Non-pigmented ciliary epithelial cell (primary cell): ENCODE data around the gene BAG2.

Experiments
- DNase-seq: peaks from one replicate; pipeline ENCODE4 v3.0.0-alpha.2; 2010; ENCODE audit warnings: low read depth

Gene BAG2

DNA sequence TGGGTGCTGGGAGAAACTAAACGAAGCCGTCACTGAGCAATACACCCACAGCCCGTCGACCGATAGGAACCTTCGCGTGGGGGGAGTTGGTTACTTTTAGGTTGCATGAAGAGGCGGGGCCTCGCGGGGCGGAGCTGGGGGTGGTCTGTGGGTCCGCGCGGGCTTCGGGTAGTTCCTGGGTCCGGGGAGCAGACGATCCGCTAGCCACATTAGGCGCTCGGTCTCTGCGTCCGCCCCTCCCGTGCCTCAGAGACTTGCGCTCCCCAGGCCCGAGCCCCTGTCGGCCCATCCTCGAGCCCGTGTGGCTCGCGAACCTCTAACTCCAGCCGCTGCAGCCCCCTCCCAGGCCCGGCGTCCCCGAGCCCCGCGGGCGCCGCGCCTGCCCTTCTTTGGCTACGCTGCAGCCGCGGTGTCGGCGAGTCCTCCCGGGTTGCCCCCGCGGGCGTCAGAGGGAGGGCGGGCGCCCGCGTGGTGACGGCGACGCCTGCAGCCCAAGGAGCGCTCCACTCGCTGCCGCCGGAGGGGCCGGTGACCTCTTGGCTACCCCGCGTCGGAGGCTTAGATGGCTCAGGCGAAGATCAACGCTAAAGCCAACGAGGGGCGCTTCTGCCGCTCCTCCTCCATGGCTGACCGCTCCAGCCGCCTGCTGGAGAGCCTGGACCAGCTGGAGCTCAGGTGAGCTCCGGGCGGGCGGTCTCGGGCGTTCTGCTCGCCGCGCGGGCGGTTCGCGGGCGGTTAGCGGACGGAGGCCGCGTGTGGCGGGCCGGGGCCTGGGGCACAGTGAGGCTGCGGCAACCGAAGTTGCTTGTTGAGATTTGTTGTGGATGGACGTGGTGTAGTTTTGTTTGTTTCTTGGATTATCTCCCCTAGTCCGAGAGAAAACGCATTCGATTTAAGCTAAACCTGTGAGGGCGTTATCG is at the start of gene BAG2:
BAG2 (plus strand) TSS at position 191 of the 920 bp plus-strand sequence; CDS start at position 563, 372 bp downstream.
- peak; percentile 78 for DNase-seq

DNA sequence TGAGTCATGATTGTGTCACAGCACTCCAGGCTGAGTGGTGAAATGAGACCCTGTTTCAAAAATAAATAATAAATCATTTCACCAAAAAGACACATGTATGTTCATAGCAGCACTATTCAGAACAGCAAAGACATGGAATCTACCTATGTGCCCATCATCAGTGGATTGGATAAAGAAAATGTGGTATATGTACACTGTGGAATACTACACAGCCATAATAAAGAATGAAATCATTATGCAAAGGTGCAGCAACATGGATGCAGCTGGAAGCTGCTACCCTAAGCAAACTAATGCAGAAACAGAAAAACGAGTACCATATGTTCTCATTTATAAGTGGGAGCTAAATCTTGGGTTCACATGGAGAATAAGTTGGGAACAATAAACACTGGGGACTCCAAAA is 49.0 kb upstream of the BAG2 start:
- DNase-seq: no peak

DNA sequence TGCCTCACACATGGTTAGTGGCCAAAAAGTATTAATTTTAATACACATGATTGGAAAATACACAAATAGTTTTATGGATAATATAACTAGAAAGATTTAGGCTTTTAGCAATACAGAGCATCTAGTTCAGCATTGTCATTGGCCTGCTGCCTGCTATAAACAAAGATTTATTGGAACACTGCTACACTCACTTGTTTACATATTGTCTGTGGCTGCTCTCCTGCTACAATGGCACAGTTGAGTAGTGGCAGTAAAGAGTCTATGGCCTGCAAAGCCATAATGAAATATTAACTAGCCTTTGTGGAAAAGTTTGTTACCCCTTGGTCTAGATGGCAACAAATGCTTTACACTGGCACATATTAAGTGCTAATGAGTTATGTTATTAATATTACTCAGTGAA is 44.4 kb upstream of the BAG2 start:
- no peak for DNase-seq

DNA sequence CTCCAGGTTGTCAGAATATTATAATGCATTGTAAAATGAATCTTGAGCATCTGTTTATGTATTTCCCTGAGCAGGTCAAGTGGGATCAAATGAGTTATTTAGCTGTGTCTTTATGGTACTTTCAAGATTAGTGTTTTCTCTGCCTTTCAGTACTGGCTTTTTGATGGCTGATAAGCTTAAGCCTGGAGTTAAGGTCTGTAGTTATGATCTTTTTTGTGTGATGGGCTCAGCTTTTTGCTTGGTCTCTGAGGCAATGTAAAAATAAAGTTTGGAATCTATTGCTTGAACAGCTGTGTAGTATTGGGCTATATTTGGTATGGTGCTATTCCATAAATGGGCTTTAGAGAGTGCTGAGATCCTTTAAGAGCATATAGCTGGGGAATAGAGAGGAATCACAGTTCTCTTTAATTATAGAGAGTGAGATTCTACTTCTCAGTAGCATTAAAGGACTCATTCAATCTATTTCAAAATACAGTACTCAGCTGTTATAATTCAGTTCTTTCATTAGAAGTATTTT is 41.4 kb upstream of the BAG2 start:
- no peak for DNase-seq

DNA sequence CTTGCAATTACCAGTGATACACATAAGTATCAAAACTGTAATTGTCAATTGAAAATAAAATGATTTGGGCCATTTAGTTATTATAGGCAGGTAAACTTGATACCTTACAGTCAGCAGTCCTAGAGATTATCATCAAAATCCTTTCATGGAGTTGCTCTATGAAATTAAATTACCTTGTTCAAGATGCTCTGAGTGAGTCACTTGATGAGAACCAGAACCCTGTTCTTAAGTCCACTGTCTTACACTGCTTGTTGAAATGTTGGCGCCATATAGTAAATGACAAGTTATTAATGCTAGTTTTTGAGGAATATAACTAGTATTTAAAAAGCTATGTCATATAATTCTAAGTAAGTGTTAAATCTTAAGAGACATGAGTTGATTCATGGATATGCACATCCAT is 37.2 kb upstream of the BAG2 start:
- no peak for DNase-seq

DNA sequence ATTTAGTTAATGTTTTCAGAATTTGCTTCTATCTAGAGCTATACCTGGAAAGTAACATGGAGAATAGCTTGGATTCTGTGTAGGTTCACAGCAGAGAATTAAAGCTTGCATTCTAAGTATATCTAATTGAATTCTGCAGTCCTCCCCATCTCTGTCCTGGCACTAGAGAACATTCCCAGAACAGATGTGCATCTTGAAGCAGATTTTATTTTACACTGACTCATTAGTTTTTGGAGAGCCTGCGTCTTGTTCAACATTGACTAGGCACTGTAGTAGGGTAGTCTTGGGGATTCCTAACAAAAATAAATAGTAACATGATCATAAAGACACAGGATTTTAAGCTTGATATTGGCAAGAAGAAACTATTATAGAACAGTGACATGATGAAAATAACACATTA is 36.2 kb upstream of the BAG2 start:
- no peak for DNase-seq

DNA sequence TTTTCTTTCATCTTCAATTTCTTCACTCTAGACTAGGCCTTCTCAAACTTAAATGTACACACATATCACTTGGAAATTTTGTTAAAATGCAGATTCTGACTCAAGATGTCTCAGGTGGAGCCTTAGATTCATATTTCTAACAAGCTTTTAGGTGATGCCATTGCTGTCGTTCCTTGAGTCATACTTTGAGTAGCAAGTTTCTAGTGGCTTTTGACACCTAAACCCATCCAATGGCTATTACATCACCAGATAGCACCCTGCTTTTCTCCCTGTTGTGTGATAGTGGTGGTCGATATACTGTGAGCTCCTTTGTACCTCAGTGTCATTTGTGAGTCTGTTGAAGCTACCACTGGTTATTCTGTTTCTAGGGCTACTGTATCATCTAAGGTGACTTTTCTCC is 34.8 kb upstream of the BAG2 start:
- DNase-seq: no peak

DNA sequence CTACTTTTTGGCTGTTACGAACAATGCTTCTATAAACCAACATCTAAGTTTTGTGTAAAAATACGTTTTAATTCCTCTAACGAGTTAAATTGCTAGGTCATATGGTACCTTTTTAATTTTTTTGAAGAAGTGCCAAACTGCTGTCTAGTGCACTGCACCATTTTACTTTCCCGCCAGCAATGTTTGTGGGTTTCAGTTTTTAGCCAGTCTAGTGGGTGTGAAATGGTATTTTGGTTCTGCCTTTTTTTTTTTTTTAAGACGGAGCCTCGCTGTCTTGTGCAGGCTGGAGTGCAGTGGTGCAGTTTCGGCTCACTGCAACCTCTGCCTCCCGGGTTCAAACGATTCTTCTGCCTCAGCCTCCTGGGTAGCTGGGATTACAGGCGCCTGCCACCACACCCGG is 34.1 kb upstream of the BAG2 start:
- no peak for DNase-seq

DNA sequence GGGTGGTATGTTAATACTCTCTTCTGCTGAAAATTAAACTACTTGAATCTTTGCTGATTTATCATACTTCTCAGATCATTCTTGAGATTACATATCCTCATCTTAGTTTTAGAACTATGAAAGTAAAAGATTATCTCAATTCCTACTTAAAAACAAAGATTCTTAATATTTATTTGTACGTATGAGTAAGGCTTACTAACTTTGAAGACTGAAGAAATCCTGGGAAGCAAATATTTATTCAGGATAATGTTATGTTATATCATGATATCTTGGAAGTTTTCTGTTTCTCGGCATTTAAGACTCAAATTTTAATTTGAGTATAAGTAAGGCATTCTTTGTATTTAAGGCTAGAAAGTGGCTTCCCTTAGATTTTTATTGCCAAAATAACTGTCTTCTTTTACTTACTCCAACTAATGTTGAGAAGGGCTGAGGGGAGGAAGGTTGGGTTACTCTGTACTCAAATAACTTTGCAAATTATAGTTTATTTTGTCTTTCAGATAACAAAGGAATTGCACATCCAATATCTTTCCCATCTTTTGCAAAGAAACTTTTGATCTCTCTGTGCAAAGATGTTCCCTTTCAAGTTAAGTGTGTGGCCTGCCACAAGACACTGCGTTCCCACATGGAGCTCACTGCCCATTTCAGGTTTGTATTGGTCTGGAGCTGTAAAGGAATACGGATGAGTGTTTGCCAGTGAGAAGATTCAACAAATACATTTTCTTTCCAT is 30.5 kb upstream of the BAG2 start:
- no peak for DNase-seq

DNA sequence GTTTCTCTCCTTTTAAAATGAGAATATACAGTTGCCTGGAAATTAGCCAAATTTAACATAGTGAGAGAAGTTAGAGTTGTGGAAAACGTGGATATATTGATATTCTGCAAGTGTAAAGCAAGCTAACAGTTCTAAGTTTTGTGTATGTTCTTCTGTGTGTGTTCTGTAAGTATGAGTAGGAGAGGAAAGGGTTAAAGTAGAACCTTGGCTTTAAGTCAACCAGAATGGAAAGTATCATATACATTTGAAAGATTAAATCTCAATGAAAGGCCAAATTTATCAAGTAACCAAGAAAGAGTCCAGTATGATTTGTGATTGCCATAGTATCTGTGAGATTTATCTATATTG is 30.0 kb upstream of the BAG2 start:
- no peak for DNase-seq

DNA sequence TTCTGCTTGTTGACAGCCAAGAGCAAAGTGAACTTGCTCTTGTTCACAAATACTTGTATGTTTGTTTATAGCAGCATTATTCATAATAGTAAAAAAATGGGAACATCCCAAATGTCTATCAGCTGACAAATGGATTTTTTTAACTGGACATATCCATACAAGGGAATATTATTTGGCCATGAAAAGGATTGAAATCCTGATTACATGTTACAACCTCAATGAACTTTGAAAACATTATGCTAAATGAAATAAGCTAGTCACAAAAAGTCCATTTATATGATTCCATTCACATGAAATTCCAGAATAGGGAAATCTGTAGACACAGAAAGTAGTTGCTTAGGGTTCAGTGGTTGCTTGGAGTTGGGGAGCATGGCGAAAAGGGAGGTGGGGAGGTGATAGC is 28.4 kb upstream of the BAG2 start:
- no peak for DNase-seq

DNA sequence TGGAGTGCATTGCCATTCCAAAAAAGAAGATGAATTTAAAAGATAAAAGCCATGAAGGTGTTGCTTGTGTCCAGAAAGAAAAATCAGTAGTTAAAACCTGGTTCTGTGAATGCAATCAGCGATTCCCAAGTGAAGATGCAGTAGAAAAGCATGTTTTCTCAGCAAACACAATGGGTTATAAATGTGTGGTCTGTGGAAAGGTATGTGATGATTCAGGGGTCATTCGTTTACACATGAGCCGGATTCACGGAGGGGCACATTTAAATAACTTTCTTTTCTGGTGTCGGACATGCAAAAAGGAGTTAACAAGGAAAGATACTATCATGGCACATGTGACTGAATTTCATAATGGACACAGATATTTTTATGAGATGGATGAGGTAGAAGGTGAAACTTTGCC is 24.7 kb upstream of the BAG2 start:
- DNase-seq: no peak

DNA sequence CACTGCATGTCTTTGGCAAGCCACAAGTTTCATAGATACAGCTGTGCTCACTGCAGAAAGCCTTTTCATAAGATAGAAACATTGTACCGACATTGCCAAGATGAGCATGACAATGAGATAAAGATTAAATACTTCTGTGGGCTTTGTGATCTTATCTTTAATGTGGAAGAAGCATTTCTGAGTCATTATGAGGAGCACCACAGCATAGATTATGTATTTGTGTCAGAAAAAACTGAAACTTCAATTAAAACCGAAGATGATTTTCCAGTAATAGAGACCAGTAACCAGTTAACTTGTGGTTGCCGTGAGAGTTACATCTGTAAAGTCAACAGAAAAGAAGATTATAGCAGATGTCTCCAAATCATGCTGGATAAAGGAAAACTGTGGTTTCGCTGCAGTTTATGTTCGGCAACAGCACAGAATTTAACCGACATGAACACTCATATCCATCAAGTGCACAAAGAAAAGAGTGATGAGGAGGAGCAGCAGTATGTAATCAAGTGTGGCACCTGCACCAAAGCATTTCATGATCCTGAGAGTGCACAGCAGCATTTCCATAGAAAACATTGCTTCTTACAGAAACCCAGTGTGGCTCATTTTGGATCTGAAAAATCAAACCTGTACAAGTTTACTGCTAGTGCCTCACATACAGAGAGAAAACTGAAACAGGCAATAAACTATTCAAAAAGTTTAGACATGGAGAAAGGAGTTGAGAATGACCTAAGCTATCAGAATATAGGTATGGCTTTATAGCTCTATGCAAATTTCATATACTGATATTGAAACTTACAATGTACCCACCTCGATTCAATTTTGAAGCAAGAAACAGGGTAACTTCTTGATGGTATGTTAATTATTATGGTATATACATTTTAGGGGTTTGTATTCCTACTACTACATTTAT is 23.9 kb upstream of the BAG2 start:
- DNase-seq: no peak

DNA sequence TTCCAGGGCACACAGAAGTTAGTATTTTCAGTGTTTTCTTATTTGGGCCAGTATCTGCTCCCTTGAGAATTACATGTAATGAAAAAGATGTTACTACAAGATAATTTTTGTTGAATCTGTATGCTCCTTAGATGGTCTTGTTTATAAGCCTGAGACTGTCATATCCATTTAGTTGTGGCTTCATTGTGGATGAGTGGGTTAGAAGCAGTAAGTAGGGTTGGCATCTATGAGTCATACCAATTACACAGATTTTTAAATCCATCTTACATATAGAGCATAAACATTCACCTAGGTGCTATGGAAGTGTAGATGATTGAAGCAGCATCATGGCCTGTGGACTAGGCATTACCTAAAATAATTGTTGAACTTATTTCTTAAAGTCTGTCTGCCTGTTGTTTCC is 13.5 kb upstream of the BAG2 start:
- DNase-seq: no peak

DNA sequence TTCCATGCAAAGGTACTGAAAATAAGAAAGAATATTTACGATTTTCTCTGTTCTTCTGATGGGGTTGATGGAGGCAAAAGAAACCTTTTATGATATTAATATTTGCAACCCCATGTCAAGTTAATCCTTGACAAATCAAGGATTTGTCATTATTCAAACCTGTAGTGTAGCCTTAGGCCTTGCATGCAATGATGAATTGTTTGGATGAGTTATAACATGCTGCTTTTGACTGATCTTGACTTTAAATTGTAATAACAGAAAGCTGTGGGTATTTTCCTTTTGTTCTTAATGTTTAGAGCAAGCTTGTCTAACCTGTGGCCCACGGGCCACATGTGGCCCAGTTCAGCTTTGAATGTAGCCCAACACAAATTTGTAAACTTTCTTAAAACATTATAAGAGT is 13.0 kb upstream of the BAG2 start:
- no peak for DNase-seq

DNA sequence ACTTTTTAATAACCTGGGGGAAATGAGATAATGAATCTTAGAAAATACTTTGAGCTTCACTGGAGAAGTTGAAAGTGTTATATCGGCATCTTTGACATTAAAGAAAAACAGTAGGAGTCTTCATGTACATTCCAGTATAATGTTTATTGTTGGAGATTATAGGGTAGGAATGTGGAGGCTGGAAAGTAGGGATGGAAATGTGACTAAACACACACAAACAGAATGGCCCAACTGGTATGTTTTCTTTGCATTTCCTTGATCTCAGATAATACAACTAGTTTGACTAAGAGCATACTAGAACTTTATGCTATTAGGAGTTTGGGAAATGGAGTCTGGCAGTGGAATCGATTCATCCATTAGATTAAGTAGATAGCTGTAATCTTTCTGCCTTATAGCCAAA is 10.1 kb upstream of the BAG2 start:
- no peak for DNase-seq

DNA sequence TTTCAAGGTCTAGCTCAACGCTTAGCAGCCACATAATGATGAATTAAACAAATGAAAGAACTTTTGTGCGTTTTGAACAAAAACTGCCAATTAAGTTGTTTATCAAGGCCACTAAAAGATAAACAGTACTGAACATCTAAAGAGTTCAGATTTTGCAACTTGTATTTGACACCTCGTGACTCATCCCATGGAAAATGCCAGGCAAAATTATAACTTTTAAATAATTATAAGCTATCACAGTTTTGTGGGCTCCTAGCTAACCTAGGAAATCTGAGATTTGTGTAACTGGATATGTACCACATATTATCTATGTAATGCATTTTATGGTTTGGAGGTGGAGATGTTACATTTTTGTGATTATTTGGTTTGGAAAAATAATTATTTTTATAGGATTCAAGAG is 9.6 kb upstream of the BAG2 start:
- no peak for DNase-seq

DNA sequence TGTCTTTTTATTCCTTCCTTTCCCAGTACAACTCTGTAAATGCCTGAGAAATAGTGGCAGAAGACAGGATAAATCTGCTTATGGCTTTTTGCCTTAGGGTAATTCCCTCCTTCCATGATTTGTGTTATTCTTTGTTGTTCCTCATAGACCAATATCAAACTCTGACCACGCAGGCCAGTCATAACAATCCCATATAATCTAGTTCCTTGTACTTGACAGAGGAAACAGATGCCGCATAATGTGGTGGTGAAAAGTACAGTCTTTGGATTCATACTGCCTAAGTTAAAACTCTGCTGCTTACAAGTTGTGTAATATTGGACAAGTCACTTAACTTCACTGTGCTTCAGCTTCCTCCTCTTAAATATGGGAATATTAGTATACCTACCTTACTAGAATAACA is 8.2 kb upstream of the BAG2 start:
- DNase-seq: no peak

DNA sequence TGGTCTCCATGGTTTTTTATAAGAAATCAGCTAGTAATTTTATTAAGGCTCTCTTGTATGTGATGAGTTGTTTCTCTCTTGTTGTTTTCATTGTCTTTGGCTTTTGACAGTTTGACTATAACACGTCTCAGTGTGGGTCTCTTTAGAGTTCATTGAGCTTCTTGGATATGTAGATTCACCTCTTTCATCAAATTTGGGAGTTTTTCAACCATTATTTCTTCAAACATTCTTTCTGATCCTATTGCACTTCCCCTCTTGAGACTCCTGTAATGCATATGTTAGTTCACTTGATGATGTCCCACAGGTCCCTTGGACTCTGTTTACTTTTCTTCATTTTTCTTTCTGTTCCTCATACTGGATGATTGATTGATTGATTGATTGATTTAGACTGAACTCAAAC is 7.0 kb upstream of the BAG2 start:
- no peak for DNase-seq

DNA sequence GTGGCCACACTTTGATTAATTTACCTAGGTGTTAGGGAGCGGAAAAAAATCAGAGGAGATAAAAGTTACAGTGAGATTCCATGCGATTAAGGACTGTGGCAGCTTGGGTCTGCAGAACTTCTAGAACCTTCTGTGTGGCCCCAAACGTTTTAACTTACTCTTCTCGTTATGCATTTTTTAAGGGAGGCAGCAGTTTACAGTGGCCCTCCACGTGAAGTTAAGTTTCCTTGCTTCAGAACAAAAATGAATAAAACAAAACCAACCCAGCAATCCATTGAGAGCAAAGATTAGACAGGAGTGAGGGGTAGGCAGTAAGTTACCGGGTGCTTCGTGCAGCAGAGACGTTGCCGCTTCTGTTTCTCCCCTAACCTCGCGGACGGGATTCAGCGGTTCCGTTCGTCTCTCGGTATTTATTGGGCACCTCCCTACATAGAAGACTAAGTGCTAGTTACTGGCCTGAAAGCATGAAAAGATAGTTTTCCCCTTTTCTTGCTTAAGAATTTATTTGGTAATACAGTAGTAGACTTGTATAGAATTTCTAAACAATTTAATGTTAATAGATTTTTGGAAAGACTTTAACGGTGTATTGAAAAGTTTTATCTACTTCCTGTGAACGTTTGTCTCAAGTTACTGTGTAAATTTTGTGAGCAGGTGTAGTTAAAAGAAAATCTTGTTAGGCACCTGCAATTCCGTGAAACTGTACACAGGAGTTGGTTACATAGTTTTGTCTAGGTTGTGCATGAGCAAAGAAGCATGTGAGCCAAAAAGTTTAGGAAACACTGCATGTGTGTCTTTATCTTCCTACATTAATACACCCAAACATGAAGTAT is 1.1 kb downstream of the BAG2 start:
- no peak for DNase-seq

DNA sequence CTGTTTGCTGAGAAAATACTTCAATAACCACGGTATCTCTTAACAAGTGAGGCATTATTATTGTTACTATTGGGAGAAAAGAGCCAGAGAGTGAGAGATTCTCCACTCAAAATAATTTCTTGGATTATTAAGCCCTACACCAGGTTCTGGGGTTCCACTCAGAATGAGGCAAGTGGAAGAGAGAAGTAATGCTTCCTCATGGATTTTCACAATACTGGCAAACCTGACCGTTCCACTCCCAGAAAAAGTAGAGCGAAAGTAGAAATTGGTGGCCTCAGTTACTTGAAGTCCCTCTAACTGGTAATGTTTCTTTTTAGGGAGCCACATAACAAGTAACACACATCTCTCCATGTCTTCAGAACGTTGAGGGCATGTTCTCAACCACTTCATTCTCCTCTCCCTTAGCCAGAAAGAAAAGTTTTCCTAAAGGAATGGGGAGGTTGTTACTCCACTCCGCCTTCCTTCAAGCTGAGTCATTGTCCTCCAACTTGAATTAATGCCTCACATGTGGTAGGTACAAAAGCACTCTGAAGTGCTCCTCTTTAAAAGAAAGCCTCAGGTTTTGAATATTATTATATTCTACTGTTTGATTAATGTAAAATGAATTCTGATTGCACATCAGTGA is 1.9 kb downstream of the BAG2 start:
- no peak for DNase-seq
